ENCODE results near the gene ENOSF1.

ENOSF1 gene

DNA sequence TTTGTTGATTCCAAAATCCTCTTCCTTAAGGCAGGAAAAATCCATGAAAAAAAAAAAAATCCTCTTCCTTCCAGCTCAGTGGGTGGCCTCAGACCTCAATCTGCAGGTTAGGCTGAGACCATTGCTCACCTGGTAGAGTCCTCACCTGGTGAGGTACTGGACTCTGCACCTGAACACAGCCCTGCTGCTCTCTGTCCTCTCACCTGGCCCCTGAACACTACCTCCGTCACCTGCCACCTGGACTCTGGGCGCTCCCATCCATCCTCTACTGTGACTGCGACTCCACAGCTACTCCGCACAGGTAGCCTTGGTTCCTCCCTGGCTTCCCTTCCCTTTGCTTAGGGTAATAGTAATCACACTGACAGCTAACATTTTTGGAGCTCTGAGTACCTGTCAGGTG, 32.9 kb downstream of the ENOSF1 start:
- no peak for DNase-seq (ENCODE audit: low spot score)
- Histone ChIP-seq H3K27ac (no peak overlapping the region), H3K4me3 (no peak overlapping the region)
- TF ChIP-seq, protein P1, sequence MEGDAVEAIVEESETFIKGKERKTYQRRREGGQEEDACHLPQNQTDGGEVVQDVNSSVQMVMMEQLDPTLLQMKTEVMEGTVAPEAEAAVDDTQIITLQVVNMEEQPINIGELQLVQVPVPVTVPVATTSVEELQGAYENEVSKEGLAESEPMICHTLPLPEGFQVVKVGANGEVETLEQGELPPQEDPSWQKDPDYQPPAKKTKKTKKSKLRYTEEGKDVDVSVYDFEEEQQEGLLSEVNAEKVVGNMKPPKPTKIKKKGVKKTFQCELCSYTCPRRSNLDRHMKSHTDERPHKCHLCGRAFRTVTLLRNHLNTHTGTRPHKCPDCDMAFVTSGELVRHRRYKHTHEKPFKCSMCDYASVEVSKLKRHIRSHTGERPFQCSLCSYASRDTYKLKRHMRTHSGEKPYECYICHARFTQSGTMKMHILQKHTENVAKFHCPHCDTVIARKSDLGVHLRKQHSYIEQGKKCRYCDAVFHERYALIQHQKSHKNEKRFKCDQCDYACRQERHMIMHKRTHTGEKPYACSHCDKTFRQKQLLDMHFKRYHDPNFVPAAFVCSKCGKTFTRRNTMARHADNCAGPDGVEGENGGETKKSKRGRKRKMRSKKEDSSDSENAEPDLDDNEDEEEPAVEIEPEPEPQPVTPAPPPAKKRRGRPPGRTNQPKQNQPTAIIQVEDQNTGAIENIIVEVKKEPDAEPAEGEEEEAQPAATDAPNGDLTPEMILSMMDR (IDR thresholded peaks at IDR 0.05): no peak

DNA sequence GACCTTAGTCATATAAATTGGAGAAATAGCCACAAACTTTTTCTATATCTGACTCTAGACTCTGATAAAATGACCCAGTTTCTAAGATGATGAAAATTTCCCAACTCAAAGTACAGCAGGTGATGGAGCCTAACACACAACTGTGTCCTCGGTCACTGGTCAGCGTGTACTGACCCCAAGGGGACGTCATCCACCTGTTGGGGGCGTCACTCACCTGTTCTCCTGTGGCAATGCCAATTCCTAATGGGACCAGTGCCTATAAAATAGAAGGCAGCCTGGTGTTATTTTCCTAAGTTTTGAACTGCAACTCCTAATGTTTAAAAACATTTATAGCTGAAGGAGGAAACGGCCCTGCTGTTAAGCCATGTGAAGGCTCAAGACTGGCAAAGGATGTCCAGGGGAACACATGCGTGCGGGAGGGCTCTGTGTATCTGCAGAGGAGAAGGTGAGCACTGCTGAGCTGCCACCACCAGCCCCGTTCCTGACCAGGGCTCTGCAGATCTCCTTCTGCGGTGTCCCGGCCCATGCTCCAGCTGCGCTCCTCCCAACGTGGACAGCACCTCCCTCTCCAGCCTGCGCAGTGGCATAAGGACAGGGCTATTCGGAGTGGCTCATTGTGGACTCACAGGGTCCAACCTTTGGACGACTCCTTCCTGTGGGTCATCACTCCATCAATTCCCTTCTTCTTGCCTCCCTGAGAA, 33.8 kb downstream of the ENOSF1 start:
- Histone ChIP-seq H3K4me3 (no peak overlapping the region), H3K27ac (no peak overlapping the region)
- TF ChIP-seq, protein P1 (IDR thresholded peaks at IDR 0.05): no peak
- no peak for DNase-seq (ENCODE audit: low spot score)

DNA sequence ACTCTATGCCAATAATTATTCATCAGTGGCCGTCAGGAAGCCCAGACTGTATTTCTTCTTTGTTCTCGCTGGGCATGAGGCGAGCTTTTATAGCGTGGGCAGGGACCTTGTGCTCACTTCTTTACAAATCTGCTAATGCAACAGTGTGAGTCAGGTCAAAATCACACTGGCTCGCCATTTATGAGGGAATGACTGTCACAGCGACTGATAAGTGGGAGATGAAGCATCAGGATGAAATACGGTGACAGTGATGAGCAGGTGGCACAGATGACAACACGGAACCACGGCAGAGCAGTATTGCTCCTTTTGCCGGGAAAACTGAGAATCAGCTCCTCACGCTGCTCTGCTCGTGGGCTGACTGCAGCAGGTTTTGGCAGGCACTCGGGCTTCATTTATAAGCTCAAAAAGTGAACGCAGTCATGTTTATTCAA, 34.5 kb downstream of the ENOSF1 start:
- no peak for DNase-seq (ENCODE audit: low spot score)
- no peak overlapping the region for H3K27ac ChIP-seq
- TF ChIP-seq, protein P1 (IDR thresholded peaks at IDR 0.05): no peak
- no peak overlapping the region for H3K4me3 ChIP-seq

DNA sequence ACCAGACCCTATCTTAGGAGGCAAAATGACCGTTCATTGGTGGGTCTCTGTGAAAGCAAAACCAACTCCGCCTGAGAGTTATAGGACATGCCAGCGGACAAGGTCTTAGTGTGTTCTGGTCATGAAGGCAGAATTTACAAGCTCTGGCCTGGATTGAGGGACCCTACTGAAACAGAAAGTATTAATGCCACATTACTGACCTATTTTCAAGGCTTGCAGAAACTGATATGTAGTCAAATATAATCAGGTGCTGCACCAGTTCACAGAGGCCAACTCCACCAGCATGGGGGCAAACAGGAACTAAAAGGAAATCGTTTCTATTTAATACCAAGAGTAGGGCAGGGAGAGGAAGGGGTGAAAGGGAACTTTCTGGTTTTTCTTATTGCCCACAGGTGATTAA, 35.3 kb downstream of the ENOSF1 start:
- no peak overlapping the region for H3K27ac ChIP-seq

DNA sequence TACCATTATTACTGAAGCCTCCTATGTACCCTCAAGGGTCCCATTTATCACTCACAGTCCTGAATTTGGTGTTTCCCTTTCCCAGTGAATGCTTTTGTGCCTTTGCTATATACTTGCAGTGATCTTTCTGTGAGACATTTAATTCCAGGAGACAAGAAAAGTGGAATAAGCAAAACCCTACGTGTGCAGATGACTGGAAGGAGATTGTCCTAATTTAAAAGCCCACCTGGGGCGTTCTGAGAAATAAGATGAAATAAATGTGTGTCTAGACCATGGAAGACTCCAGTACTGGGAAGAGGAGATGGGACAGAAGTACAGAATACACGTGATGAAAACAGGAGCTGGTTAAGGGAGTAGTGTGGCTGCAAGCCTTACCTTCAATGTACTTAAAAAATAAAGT, 35.7 kb downstream of the ENOSF1 start:
- Histone ChIP-seq H3K4me3 (no peak overlapping the region), H3K27ac (no peak overlapping the region)
- TF ChIP-seq, protein P1 (IDR thresholded peaks at IDR 0.05): no peak
- DNase-seq (ENCODE audit: low spot score): no peak

More for the DNA sequence above, 35.3 kb downstream of the ENOSF1 start:
- no peak for DNase-seq (ENCODE audit: low spot score)
- H3K4me3 ChIP-seq: no peak overlapping the region
- TF ChIP-seq, protein P1 (IDR thresholded peaks at IDR 0.05): no peak

DNA sequence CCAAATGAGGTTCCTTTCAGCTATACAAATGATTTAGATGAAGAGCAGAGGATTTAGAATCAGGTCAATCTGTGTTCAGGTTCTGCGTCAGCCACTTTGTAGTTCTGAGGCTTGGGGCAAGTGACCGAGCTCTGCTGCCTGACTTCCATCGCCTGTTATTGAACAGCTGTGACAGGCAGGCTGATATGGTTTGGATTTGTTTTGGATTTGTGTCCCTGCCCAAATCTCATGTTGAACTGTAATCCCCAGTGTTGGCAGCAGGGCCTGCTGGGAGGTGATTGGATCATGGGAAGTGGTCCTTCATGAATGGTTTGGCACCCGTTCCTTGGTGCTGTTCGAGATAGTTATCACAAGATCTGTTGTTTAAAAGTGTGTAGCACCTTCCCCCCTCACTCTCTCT, 36.4 kb downstream of the ENOSF1 start:
- Histone ChIP-seq H3K27ac (no peak overlapping the region), H3K4me3 (no peak overlapping the region)
- TF ChIP-seq, protein P1 (IDR thresholded peaks at IDR 0.05): no peak
- DNase-seq (ENCODE audit: low spot score): no peak

DNA sequence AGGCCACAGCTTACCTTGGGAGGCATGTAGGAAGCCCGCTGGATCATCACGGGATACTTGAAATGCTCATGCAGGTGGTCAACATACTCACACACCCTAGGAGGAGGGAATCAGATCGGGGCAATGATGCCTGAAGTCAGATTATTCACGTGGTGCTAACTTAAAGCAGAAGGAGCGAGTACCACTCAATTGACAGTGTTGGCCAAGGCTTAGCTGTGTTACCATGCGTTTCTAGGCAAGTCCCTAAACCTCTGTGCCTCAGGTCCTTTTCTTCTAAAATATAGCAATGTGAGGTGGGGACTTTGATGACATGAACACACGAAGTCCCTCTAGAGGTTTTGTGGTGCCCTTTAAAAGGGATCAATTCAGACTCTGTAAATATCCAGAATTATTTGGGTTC, 37.1 kb downstream of the ENOSF1 start:
- no peak for DNase-seq (ENCODE audit: low spot score)

More for the DNA sequence above, 37.1 kb downstream of the ENOSF1 start:
- Histone ChIP-seq H3K27ac (no peak overlapping the region), H3K4me3 (no peak overlapping the region)
- TF ChIP-seq, protein P1 (IDR thresholded peaks at IDR 0.05): no peak
